C4-2B (cell line): ENCODE measurements around the gene SHC1.
"Not testable (repeated sequence)": the region's sequence is repeated elsewhere in the genome, so short reads cannot be mapped to it uniquely, and the experiment has no call there.

ENCODE experiments used
- CTCF ChIP-seq: fragments of 450-650 bp; conservative IDR thresholded peaks from 2 replicates; pipeline ENCODE4 v1.5.1; 2017; ENCODE audit warnings: mild to moderate bottlenecking
- ZFX ChIP-seq: fragments of 450-650 bp; IDR thresholded peaks from 2 replicates; pipeline ENCODE4 v1.6.1; 2017

GRCh38 chr1:154977762-154978161 is 7.2 kb upstream of the SHC1 start:
- TF ChIP-seq CTCF, ZFX: not testable (repeated sequence)
